Gastroesophageal sphincter (tissue), 3 donors: Measurements from ENCODE around the gene BICD1.

ENCODE experiments used
- CTCF ChIP-seq, 4 experiments: fragments of 200-600 bp in 2 of 4; fragments of 450-650 bp in 2 of 4; sonication (generic) in 1 of 4; IDR thresholded peaks; one replicate each; pipeline ENCODE4 v1.5.1; 2017 to 2019; ENCODE audit warnings: antibody characterized with exemption in 4 of 4, mild to moderate bottlenecking in 2 of 4, moderate library complexity in 2 of 4
- POLR2AphosphoS5 ChIP-seq: sonication (generic); formaldehyde crosslinking; IDR thresholded peaks from one replicate; pipeline ENCODE4 v1.6.1; 2017; ENCODE audit warnings: antibody characterized with exemption

DNA sequence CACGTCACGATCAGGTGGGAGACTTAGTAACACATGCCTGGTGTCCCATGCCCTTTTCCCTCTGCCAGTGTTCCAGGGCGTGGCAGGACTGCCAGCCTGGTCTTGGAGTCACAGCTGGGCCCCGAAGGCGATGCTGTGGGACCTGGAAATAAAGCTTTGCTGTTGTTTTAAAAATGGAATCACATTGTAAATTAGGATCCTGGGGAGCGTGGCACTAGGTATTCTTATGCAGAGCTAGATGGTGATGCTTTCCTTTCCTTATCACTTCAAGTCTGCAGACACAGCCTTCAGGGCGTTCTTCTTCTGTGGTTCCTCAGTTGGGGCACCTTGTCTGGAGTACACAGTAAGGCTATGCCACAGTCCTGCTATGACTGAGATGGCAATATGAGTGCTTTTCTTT is 64.6 kb downstream of the BICD1 start:
- TF ChIP-seq CTCF (IDR thresholded peaks at IDR 0.05) (no peak), POLR2AphosphoS5 (no peak)
